Esophagus (tissue), 2 donors: ENCODE measurements around the gene KRT72. TPM values are rescaled to one million over a fixed set of nuclear protein-coding genes. Genes with fewer than 3 reads are reported as not detected.

Experiments used
- H3K27ac ChIP-seq, 2 donors: one replicate each; pipeline ENCODE4 v1.5.1; 2013; ENCODE audit warnings: low read depth in 2 of 2, mild to moderate bottlenecking in 2 of 2, inconsistent platforms in 1 of 2, low read length in 1 of 2, moderate library complexity in 1 of 2
- H3K27me3 ChIP-seq, 2 donors: one replicate each; pipeline ENCODE4 v1.6.1; 2013; ENCODE audit warnings: low read length in 2 of 2, control low read depth in 1 of 2, mild to moderate bottlenecking in 1 of 2; ENCODE audit not compliant: insufficient read depth in 2 of 2, control insufficient read depth in 1 of 2
- H3K36me3 ChIP-seq, 2 donors: one replicate each; pipeline ENCODE4 v1.6.1; 2013; ENCODE audit warnings: low read length in 1 of 2; ENCODE audit not compliant: control insufficient read depth in 2 of 2, insufficient read depth in 2 of 2
- H3K4me1 ChIP-seq, 2 donors: one replicate each; pipeline ENCODE4 v1.6.1; 2013; ENCODE audit warnings: low read length in 1 of 2; ENCODE audit not compliant: control insufficient read depth in 2 of 2, insufficient read depth in 2 of 2
- H3K4me3 ChIP-seq, 2 donors: one replicate each; pipeline ENCODE4 v1.5.1; 2013; ENCODE audit warnings: low read length in 2 of 2, mild to moderate bottlenecking in 2 of 2, low read depth in 1 of 2, moderate library complexity in 1 of 2
- H3K9me3 ChIP-seq, 2 donors: one replicate each; pipeline ENCODE4 v1.6.1; 2013; ENCODE audit warnings: mild to moderate bottlenecking in 2 of 2, low read depth in 1 of 2, low read length in 1 of 2, moderate library complexity in 1 of 2; ENCODE audit not compliant: control insufficient read depth in 2 of 2, insufficient read depth in 1 of 2
- WGBS, 2 donors: extraction: QIAGEN DNeasy Blood & Tissue Kit; methylation state at CpG; one replicate each; pipeline ENCODE4 v1.1.7; 2013; 5-methylcytosine and 5-hydroxymethylcytosine counted together
- polyA plus RNA-seq, 2 donors: library from polyadenylated mRNA; stranded (reverse); fragments of 200-250 nt; gene quantifications; one replicate each; pipeline ENCODE4 v1.2.3, GENCODE V29; 2013
- donor health status: healthy with polysubstance abuse.
- donor health status: Bipolar disorder and iron deficiency.

KRT72 gene
- polyA plus RNA-seq, 2 donors, result not detected

DNA sequence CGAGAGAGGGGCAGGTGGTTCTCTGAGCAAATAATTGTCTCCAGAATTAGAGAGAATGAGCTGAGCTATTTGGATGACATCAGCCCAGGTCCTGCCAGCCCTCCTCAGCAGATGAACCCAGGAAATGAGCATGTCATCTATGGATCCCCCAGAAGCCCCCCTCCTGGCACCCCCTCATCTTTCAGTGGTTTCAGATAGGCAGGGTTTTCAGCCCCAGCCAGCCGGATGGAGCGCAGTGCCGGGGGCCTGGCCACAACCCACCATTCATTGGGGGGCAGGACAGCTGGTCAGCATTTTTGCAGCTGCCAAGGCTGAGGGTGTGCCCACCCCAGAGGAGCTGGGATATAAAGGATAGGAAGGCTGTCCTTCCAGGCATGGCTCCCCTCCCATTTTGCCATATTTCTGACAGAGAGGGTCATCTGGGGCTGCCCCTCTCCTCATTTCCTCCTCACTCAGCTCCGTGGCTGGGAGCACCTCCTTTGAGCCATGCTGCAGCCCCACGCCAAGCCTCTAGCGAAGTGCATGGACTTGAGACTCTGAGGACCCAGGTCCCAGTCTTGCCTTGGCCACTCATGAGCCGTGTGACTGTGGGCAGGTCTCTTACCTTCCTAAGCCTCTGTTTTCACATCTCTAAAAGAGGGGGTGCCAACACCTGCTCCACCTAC, 42.4 kb downstream of the KRT72 start:
- H3K36me3 ChIP-seq, result no peaks in the 10 kb centered on the region
- no peaks in the 10 kb centered on the region for H3K4me1 ChIP-seq
- H3K27ac ChIP-seq, result no peak overlapping the region
- no peaks in the 10 kb centered on the region for H3K9me3 ChIP-seq
- no peak overlapping the region for H3K4me3 ChIP-seq
- H3K27me3 ChIP-seq, result no peaks in the 10 kb centered on the region
- WGBS, 2 donors, result 66 to 77% methylated on average over 8 of the region's 8 CpGs

GRCh38 chr12:52557476-52557875, 43.8 kb downstream of the KRT72 start:
- no peak overlapping the region for H3K4me3 ChIP-seq
- no peak overlapping the region for H3K27ac ChIP-seq
- WGBS, 2 donors, result 74 to 78% methylated on average over 2 of the region's 2 CpGs
- no peaks in the 10 kb centered on the region for H3K36me3 ChIP-seq
- H3K27me3 ChIP-seq, result no peaks in the 10 kb centered on the region
- no peaks in the 10 kb centered on the region for H3K4me1 ChIP-seq
- no peaks in the 10 kb centered on the region for H3K9me3 ChIP-seq

GRCh38 chr12:52555577-52555976, 45.7 kb downstream of the KRT72 start:
- Histone ChIP-seq H3K36me3 (no peaks in the 10 kb centered on the region), H3K9me3 (no peaks in the 10 kb centered on the region), H3K4me3 (no peak overlapping the region), H3K27ac (no peak overlapping the region), H3K4me1 (no peaks in the 10 kb centered on the region), H3K27me3 (no peaks in the 10 kb centered on the region)
- WGBS, 2 donors, result 79 to 80% methylated on average over 6 of the region's 6 CpGs

DNA sequence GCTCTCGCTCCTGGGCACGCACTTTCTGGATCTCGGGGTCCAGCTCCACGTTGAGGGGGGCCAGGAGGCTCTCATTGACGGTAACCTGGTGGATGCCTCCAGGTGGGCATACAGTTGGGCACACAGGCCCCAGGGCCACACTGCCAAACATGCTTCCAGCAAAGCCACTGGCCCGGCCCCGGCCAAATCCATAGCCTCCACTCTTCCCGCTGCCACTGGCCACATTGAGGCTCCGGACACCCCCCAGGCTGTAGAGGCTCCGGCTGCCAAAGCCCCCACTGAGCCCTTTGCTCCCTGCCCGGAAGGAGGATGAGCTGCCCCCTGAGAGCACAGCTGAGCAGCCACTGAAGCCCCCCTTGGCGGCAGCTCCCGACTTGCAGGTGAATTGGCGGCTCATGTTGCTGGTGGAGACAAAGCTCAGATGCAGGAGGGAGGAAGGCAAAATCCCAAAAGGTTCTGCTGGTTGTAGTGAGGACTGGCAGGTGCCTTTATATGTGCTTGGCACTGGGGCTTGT, 48.5 kb downstream of the KRT72 start, which contains the start of gene KRT71:
Gene KRT71, minus strand, starts transcription at position 465 of the 515 bp plus-strand sequence. Its CDS starts 68 bp downstream, at position 397.
- Histone ChIP-seq H3K27ac (no peak within 1 kb of the TSS), H3K9me3 (no peaks in the 10 kb centered on the region), H3K27me3 (no peaks in the 10 kb centered on the region), H3K4me1 (no peaks in the 10 kb centered on the region), H3K36me3 (no peaks in the 10 kb centered on the region), H3K4me3 (no peak within 1 kb of the TSS)
- 85 to 90% methylated on average over 14 of the region's 14 CpGs for WGBS, 2 donors

GRCh38 chr12:52552055-52552454, 49.2 kb downstream of the KRT72 start:
- 75 to 79% methylated on average over 5 of the region's 5 CpGs for WGBS, 2 donors
- Histone ChIP-seq H3K27ac (no peak overlapping the region), H3K4me3 (no peak overlapping the region)

DNA sequence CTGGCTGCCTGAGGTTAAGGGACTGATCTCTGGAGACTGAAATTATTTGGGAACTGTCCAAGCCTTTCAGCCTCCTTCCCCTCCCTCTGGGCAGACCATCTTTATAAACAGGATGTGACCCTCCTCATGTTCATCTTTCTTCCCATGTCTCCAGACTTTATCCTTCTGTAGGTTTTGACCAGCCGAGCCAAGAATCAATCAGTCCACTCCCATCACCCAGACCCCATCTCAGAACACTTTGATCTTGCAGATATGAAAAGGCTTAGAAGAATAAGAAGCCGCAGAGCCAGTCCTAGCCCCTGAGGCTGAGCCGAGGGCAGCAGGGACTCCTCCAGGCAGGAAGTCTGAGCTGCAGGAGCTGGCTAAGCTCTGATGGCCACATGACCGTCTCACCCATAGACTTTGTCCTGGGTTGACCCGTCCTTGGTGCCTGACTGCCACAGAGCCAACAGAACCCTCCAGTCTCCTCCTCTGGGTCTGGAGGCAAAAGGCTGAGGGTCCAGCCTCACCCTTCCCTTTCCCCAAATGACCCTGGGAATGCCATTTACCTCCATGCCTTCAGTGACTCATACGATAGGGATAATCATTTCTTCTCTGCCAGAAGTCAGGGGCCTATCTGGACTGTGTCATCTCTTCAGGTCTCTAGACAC, 49.9 kb downstream of the KRT72 start:
- no peaks in the 10 kb centered on the region for H3K36me3 ChIP-seq
- 57 to 63% methylated on average over 6 of the region's 6 CpGs for WGBS, 2 donors
- no peak overlapping the region for H3K4me3 ChIP-seq
- no peaks in the 10 kb centered on the region for H3K4me1 ChIP-seq
- H3K27me3 ChIP-seq, result no peaks in the 10 kb centered on the region
- H3K9me3 ChIP-seq, result no peaks in the 10 kb centered on the region
- H3K27ac ChIP-seq, result no peak overlapping the region

More at GRCh38 chr12:52552055-52552454, 49.2 kb downstream of the KRT72 start:
- Histone ChIP-seq H3K27me3 (no peaks in the 10 kb centered on the region), H3K4me1 (no peaks in the 10 kb centered on the region), H3K36me3 (no peaks in the 10 kb centered on the region), H3K9me3 (no peaks in the 10 kb centered on the region)

DNA sequence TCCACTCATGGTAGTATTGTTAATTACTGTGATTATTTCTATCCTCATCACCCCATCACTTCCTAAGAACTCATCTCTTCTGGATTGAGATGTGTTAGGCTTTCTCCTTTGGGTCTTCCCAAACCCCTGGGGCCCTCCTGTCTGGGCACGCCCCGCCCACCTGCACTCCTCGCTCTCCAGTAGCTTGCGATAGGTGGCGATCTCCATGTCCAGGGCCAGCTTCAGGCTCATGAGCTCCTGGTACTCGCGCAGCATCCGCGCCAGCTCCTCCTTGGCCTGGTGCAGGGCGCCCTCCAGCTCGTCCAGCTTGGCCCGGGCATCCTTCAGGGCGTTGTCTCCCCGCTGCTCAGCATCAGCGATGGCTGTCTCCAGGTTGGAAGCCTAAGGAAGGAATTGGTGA, 55.1 kb downstream of the KRT72 start:
- 83 to 89% methylated on average over 15 of the region's 15 CpGs for WGBS, 2 donors
- Histone ChIP-seq H3K27me3 (no peaks in the 10 kb centered on the region), H3K9me3 (no peaks in the 10 kb centered on the region), H3K4me3 (no peak overlapping the region), H3K27ac (no peak overlapping the region), H3K36me3 (no peaks in the 10 kb centered on the region), H3K4me1 (peaks cover 0 to 8% of the 10 kb centered on the region in 2 donors)

DNA sequence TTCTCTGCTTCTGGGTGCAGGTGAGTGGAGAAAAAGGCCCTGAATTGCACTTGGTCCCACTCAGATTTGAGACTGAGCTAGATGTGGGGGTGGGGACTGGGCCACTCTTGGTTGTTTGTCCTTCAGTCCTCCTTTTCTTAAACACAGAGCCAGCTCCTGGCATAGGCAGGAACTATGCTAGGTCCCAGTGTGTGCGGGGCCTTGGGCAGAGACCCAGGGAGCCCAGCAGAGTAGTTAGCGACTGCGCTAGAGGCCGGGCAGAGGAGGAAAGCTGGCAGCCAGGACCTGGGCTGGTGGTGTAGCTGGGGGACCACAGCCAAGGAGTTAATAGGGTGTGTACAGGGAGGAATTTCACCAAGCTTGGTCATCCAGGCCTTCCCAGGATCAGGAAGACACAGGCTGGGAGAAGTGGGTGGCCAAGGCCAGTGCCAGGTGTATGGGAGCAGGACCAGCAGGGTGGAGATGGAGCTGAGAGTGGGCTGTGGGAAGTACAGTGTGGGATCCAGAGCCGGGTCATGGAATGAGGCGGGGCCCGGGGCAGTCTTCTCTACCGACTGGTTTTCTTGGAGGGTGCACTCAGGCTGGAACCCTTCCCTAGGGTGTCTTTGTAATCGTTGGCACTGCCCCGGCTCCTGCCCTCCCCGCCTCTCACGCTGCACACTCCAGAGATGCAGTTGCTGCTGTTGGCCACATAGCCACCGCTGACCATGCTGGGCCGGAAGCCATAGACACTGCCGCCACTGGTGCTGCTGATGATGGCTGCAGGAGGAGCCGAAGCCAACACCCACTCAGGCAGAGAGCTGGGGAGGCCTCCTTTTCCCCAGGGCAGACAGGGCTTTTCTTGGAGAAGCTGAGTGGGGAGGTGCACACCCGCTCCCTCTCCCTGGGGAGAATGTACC, 57.0 kb downstream of the KRT72 start:
- Histone ChIP-seq H3K27me3 (no peaks in the 10 kb centered on the region), H3K27ac (no peak overlapping the region), H3K4me3 (no peak overlapping the region), H3K9me3 (no peaks in the 10 kb centered on the region), H3K4me1 (peaks cover 0 to 18% of the 10 kb centered on the region in 2 donors), H3K36me3 (no peaks in the 10 kb centered on the region)
- WGBS, 2 donors, result 53 to 62% methylated on average over 17 of the region's 17 CpGs

DNA sequence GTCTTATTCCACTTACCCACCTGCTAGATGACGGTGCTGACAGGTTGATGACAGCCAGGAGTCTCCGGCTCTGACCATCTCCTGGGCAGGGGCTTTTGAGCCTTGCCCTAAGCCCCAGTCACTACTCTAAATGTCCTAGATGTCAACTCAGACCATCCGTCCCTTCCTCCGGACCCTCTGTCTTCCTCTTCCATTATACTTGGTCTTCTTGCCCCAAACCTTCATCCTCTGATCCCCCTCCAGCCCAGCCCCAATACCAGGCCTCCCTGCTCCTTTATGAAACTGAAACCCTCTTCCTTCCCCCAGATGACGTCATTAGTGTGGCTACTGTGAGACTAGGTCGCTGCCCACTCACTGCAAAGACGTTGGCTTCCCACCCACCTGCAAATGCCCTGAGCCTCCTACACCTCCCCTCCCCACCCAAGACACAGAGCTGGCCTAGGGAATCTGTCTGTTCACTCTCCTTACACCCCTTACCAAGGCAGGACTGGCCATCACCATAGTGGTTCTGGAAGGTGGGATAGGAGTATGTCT, 58.4 kb downstream of the KRT72 start:
- Histone ChIP-seq H3K9me3 (no peaks in the 10 kb centered on the region), H3K27ac (no peak overlapping the region), H3K27me3 (no peaks in the 10 kb centered on the region), H3K4me3 (no peak overlapping the region), H3K36me3 (no peaks in the 10 kb centered on the region), H3K4me1 (peaks cover 0 to 18% of the 10 kb centered on the region in 2 donors)
- WGBS, 2 donors, result 68 to 75% methylated on average over 7 of the region's 7 CpGs
